Measurements from ENCODE around the gene MYMX.
"Not testable (repeated sequence)": the region's sequence is repeated elsewhere in the genome, so short reads cannot be mapped to it uniquely, and the experiment has no call there.

The MYMX gene

DNA sequence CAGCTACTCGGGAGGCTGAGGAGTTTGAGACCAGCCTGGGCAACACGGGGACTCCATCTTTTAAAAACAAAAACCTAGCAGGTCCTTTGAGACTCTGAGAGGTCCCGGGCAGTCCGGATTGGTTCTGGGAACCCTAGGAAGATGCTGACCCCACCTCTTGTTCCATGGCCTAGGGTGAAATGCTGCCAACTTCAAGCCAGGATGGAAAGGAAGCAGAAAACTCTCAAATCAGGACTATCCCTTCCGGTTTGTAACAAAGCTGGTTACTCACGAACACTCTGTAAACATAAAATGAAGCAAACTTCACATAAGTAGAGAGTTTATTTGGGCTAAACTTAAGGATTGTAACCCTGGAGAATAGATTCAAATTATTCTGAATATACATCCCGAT is 30.1 kb upstream of the MYMX start:
- DNase-seq (ENCODE audit: low spot score): no peak

DNA sequence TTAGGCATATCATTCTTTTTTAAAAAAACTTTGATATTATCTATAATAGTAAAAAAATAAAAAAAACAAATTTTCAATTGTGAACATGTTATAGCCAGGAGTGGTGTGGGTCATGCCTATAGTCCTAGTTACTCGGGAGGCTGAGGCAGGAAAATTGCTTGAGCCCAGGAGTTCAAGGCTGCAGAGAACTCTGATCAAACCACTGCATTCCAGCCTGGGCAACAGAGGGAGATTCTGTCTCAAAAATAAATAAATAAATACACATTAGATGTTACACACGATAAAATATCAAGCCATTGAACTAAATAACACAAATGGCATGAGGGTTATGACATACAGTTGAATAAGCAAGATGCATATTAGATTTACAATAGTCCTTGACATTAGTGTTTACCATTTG is 27.9 kb upstream of the MYMX start:
- no peak for DNase-seq (ENCODE audit: low spot score)

GRCh38 chr6:44189257-44189656 is 27.5 kb upstream of the MYMX start:
- DNase-seq (ENCODE audit: low spot score): peak; percentile 1

DNA sequence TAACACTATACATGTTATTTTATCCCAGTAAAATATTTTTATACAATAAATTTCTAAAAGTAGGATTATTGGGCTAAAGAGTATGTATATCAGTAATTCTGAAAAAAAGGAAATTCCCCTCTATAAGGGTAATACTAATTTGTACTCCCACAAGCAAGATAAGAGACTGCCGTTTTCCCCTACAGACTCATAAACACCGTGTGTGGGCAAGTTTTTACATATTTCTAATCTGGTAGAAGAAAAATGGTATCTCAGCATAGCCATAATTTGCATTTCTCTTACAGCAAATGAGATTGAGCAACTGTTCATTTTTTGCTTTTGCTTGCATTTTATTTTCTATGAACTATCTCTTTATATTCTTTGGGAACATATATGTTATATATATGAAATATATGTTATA is 26.0 kb upstream of the MYMX start:
- no peak for DNase-seq (ENCODE audit: low spot score)

DNA sequence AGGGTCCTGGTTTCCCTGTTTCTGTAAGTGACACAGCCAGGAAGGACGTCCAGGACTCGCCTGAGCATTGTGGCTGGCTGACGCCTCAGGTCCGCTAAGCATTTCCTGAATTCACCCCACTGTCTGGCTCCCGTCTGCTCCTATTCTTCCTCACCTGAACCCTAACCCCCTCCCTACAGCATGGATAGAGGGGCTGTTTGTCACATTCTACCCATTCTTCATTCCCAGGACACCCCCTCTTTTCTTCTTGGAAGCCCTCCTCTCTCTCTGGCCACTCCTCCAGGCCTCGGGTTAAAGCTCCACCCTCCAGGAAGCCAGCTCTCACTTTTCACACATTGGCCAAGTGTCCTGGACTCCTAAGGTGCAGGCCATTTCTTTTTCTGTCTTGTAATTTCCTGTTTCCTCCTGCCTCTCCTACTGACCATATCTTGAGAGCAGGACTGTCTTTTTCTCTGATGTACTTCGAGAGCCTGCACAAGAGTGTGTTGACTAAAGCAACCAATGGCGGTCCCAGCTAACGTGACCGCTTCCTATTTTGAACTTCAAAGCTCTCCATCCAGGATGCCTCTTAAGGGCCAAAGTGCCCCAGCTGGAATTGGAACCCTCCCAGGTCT is 24.2 kb upstream of the MYMX start:
- no peak for DNase-seq (ENCODE audit: low spot score)

GRCh38 chr6:44193307-44193910 is 23.3 kb upstream of the MYMX start:
- DNase-seq (ENCODE audit: low spot score): peak; percentile 0

DNA sequence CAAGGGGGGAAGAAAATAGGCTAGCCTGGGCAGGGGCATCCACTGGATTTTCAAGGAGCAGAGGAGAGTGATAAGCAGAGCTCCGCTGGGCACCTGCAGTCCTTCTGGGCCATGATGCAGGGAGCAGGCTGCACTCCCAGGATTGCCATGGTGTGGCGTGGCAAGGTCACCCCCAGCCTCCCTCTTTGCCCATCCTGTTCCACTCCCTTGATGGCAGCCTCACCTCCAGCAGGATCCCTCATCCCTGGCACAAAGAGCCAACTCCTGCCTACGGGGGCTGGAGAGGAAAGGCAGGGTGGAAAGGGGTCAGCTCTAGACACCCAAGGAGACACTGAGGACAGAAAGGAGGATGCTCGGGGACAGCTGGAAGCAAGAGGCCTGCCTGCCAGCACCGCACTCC is 22.4 kb upstream of the MYMX start:
- peak; percentile 2 for DNase-seq (ENCODE audit: low spot score)

DNA sequence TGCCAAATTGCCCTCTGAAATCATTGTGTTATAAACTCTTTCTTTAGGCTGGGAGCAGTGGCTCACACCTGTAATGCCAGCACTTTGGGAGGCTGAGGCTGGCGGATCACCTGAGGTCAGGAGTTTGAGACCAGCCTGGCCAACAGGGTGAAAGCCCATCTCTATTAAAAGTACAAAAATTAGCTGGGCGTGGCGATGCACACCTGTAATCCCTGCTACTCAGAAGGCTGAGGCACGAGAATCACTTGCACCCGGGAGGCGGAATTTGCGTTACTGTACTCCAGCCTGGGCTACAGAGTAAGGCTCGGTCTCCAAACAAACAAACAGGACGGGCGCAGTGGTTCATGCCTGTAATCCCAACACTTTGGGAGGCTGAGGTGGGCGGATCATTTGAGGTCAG is 20.4 kb upstream of the MYMX start:
- DNase-seq (ENCODE audit: low spot score): not testable (repeated sequence)

DNA sequence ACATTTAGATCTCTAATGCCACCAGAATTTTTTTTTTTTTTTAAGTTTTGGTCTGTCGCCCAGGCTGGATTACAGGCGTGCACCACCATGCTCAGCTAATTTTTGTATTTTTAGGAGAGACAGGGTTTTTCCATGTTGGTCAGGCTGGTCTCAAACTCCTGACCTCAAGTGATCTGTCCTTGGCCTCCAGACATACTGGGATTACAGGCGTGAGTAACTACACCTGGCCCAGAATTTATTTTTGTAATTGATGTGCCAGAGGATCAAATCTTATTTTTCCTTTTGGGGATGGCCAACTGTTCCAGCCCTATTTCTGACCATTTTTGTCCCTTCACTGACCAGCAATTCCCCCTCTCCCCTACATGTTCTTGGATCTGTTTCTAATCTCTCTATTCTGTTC is 18.0 kb upstream of the MYMX start:
- DNase-seq (ENCODE audit: low spot score): no peak

- DNase-seq (ENCODE audit: low spot score): no peak
Observed at GRCh38 chr6:44199883-44200282, 16.8 kb upstream of the MYMX start.

DNA sequence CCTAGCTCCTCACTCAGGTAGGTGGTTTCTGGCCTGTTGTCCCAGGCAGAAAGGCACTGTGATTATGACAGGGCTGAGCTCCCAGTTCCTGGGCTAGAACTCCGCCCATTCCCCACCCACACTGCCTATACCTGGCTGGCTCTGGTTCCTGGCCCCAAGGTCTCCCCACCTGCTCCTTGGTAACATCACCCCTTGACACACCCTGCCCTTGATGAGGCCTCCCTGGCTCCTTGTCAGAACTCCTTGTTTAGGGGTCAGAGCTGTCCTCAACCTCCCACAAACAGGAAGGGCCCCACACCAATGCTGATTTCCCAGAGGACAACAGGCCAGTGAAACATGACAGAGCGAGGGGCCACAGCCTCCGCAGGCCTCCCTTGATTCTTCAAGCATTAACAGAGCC is 15.5 kb upstream of the MYMX start:
- DNase-seq (ENCODE audit: low spot score): no peak

- no peak for DNase-seq (ENCODE audit: low spot score)
Observed at GRCh38 chr6:44201638-44202303, 15.0 kb upstream of the MYMX start.

DNA sequence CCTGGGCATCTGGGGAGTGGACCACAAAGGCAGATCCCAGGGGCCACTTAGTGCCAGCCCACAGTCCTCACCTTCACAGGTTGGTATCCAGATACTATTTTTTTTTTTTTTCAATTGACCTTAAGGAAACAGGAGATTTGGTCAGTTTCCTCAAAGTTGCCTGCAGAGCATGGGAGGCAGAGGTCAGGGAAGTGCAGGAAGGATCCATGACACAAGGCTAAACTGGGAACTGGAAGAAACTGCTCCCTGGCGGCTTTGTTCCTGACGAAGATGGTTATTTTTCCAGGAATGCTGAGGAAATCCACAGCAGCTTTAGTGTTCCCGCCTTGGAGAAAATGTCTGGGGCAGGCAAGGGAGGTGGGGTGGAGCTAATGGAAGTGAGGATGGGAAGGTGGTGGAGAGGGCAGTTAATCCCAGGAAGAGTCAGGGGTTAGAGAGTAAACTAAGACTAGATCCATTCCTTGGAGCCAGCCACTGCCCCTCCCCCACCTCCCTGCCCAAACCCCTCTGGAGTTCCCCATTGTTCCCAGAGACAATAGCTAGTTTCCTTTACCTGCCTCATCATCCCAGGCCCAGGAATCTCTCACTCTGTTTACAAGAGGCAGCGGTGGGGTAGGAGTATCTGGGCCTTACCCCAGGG is 14.3 kb upstream of the MYMX start:
- no peak for DNase-seq (ENCODE audit: low spot score)

- no peak for DNase-seq (ENCODE audit: low spot score)
Observed at GRCh38 chr6:44202972-44203750, 13.6 kb upstream of the MYMX start.

DNA sequence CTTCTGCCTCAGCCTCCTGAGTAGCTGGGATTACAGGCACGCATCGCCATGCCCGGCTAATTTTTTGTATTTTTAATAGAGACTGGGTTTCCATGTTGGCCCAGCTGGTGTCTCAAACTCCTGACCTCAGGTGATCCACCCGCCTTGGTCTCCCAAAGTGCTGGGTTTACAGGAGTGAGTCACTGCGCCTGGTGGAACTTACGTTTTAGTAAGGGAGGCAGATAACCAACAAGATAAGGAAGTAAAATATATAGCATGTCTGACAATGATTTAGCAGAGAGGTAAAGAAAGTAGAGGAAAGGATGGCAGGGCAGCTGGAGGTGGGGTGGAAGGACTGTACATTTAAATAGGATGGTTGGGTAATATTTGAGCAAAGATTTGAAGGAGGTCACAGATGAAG is 12.8 kb upstream of the MYMX start:
- DNase-seq (ENCODE audit: low spot score): no peak

- no peak for DNase-seq (ENCODE audit: low spot score)
Observed at GRCh38 chr6:44207966-44208365, 8.8 kb upstream of the MYMX start.

DNA sequence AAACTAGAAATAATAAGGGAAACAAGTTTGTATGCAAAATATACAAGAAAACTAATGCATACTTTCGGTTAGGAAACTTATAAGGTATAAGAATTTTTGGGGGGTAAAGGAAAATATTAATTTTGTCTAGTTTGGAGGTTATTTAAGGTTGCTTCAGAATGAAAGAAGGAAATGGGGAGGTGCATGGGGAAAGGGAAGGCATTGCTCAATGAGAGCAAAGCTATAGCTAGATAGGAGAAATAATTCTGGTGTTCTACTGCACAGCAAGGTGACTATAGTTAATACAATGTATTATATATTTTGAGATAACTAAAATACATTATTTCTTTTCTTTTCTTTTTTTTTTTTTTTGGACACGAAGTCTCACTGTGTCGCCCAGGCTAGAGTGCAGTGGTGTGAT is 5.4 kb upstream of the MYMX start:
- no peak for DNase-seq (ENCODE audit: low spot score)

DNA sequence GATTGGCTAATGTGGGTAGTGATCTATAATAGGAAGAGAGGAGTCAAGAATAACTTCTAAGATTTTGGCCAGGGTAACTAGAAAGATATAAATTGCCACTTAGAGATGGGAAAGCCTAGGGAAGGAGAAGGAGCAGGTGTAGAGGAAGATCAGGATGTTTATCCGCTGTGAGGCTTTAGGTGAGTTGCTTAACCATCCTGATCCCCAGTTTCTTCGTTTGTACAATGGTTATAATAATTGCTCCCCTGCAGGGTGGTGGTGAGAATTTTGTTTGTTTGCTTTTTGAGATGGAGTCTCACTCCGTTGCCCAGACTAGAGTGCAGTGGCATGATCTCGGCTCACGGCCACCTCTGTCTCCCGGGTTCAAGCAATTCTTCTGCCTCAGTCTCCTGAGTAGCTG is 2.4 kb upstream of the MYMX start:
- DNase-seq (ENCODE audit: low spot score): no peak

DNA sequence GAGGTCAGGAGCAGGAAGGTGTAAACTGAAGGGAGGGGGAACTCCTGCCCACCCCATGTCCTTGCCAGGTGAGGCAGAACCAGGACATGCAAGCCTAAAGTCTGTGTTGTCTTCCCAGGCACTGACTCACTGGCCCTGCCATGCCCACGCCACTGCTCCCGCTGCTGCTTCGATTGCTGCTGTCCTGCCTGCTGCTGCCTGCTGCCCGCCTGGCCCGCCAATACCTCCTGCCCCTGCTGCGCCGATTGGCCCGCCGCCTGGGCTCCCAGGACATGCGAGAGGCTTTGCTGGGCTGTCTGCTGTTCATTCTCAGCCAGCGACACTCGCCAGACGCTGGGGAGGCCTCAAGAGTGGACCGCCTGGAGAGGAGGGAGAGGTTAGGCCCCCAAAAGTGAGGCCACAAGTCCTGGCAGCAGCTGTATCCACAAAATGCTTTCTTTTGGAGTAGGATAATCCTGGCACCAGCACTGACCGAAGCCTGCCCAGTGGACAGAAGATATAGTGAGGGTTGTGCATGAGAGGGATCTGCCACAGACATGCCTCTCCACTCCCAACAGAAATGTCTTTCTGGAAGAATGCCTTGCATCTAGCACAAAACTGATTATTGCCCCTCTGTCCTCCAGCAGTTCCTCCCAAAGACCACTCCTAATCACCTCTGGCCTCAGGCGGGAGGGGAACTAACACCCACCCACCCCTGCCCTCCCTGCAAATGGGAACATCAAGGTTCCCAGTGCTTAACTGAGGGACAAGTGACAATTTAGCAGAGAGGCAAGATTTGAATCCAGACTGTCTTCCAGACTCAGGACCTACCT is 812 bp downstream of the MYMX start:
- peak; percentile 53 for DNase-seq (ENCODE audit: low spot score)

DNA sequence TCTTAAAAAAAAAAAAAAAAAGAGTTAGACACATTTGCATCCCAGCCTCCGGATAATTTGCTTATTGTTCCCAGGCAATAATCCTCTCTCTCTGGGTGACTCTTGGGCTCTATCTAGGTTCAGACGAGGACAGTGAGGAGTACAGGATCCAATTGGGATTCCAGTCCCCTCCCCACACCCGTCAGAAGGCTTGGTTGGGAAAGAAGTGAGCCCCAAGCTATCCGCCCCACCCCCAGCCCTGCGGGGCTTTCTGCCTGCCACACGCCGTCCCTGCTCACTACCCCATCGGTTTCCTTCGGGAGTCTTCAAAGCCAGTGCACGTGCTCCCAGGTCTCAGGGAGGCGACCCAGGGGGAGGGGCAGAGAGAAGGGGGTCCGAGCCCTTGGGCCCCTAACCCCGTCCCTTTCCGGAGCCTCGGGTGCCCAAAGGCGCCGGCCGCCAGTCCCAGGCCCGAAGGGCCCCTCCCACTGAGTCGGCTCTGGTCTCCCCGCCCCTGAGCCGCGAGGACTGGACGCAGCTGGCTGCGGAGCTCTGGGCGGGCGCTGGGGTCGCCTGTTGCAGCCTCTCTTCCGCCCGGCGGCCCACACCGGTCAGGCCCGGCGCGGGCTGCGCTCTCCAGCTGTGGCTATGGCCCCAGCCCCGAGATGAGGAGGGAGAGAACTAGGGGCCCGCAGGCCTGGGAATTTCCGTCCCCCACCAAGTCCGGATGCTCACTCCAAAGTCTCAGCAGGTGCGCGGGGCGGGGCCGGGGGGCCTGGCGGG is 2.5 kb downstream of the MYMX start:
- peak; percentile 74 for DNase-seq (ENCODE audit: low spot score)

All from AG08396 (cell line).